Mammary epithelial cell (primary cell): Measurements from ENCODE around the gene PGF.

ENCODE experiments used
- EZH2 ChIP-seq: IDR thresholded peaks from 2 replicates; pipeline ENCODE4 v1.6.1; 2012; ENCODE audit warnings: low read length, inconsistent platforms, borderline replicate concordance
- TF ChIP-seq, protein P1 (sequence below), 2 donors: IDR thresholded peaks in 1 of 2; conservative IDR thresholded peaks in 1 of 2; 2 replicates each; pipeline ENCODE4 v1.5.1; 2011 to 2012; ENCODE audit warnings: inconsistent platforms in 2 of 2, low read length in 2 of 2, mild to moderate bottlenecking in 2 of 2, control low read depth in 1 of 2, low read depth in 1 of 2; ENCODE audit not compliant: insufficient read depth in 1 of 2; ENCODE audit errors: extremely low read depth in 1 of 2

DNA sequence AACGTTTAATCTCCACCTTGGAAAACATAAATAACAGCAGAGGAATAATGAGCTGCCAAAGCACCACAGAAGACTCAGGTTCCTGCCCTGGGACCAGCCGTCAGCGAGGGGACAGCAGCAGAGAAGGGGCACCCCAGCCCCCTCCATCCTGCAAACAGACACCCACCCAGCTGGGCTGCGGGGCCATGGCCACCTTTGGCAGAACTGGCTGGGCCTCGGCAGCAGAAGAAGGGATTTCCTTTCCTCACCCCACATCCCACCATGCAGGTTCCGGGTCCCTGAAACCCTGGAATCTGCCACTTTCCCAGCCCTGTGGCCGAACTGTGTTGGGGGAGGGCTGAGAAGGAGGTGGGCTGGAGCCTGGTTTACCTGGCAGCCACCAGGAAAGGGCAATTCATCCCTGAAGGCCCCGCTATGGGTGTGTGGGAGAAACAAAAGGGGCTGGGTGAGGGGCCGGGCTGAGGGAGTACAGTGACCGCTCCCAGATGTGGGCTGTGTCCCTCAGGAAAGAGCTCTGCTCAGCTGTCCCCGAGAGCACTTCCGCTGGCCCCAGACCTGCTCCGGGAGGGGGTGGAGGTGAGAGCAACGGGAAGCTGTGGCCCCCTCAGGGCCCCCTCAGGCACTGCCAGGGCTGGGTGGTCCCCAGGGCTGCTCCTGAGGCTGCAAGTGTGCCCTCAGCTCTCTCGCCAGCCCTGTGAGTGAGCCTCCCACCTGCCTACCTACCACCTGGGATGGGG lies 3.8 kb downstream of the PGF start:
- TF ChIP-seq, protein P1, sequence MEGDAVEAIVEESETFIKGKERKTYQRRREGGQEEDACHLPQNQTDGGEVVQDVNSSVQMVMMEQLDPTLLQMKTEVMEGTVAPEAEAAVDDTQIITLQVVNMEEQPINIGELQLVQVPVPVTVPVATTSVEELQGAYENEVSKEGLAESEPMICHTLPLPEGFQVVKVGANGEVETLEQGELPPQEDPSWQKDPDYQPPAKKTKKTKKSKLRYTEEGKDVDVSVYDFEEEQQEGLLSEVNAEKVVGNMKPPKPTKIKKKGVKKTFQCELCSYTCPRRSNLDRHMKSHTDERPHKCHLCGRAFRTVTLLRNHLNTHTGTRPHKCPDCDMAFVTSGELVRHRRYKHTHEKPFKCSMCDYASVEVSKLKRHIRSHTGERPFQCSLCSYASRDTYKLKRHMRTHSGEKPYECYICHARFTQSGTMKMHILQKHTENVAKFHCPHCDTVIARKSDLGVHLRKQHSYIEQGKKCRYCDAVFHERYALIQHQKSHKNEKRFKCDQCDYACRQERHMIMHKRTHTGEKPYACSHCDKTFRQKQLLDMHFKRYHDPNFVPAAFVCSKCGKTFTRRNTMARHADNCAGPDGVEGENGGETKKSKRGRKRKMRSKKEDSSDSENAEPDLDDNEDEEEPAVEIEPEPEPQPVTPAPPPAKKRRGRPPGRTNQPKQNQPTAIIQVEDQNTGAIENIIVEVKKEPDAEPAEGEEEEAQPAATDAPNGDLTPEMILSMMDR (conservative IDR thresholded peaks at IDR 0.05 in 1 of 2, IDR thresholded peaks at IDR 0.05 in 1 of 2; ENCODE audit: extremely low read depth in 1 of 2, insufficient read depth in 1 of 2, low read depth in 1 of 2, low read length in 2 of 2) = no peak
- no peak for TF ChIP-seq EZH2
